ENCODE data around the gene ARRDC3.

Gene ARRDC3

DNA sequence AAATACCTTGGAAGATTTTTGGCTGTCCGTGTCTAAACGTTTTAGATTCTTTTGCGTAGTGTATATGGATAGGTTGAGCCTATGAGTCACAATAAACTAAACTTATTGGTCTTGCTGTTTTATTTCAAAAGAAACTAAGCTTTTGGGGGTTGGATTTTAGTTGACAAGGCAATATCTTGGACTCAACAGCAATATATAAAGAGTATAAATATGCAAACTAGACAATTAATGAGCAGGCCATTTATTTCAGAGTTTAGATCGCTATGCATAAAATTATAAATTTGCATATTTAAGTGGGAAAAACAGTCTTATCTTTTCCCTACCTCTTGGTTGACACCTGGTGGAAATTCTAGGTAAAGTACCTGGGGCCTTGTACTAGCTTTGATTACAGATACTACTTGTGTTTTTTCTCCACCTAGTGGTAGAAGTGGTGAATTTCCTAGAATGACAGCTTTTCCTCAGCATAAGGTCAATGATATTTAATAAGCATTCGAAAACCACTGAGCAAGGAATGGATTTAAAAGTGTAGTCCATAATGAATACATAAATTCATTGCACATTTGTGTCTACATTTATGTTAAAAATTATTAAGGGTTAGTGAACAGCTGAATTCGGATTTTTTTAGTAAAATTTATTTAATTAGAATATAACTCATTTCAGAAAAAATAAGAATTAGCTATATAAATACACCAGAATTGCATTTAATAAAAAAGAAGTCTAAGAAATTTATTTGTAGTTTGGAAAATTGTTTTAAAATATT lies 1.7 kb upstream of the ARRDC3 start:
- peak; percentile 12 for DNase-seq

DNA sequence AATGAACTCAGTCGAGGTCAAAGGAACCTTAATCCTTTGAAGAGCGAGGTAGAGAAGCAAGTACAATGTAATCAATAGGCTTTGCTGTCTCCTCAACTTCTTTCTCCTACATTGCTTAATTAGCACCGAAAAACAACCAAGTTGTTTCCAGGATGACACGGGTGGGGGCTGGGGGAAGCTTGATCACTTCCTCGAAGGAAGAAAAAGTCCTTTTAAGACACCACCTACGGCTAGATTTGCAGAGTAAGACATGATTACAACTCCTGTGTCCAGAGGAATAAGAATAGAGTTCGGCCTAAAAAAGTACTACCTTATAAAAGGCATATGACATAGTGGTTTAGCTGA lies 811 bp upstream of the ARRDC3 start:
- no peak for DNase-seq

DNA sequence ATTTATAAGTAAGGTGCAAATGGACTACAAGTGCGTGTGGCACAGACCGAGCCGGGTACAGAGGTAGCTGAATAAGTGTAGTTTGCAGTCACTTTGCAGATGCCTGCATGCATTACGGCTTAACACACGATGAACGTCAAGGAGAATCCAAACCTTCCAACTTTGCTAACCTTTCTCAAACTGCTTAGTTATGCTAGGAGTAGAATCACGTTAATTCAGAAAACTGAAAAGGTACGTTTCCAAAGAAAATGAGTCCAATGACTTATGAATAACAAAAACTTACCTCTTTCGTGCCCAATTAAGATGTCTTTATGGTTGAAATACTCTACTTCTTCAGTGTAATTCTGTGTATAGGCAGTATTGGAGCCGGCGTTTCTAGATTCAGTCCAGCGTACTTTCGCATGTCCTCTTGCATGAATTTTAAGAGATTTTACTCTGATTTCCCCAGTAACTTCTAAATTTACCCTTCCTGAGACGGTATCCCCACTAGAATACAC lies 539 bp downstream of the ARRDC3 start:
- DNase-seq = no peak

DNA sequence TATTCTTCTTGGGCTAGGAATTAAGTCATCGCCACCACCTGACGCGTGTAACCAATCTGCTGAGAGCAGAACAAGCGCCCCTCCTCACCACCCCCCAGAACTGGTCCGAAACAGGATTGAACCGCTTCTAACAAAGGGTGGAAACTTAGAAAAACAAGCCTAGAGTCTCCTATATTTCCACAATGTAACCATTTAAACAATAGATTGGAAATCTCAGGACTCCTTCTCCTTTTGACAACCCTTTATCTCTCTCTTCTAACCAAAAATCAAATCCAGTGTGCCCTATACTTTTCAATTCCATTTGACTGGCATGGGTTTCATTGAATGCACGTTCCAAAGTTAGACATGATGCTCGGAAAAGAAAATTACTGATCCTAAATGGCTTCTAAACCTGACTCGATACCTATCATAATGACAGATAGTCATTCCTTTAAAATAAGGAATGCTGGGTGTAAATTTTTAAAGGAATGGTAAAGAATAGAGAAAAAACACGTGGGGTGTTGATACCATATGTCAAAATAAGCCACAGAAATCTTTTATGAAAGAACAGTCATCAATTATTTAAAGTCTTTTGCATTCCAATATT lies 1.2 kb downstream of the ARRDC3 start:
- no peak for DNase-seq

DNA sequence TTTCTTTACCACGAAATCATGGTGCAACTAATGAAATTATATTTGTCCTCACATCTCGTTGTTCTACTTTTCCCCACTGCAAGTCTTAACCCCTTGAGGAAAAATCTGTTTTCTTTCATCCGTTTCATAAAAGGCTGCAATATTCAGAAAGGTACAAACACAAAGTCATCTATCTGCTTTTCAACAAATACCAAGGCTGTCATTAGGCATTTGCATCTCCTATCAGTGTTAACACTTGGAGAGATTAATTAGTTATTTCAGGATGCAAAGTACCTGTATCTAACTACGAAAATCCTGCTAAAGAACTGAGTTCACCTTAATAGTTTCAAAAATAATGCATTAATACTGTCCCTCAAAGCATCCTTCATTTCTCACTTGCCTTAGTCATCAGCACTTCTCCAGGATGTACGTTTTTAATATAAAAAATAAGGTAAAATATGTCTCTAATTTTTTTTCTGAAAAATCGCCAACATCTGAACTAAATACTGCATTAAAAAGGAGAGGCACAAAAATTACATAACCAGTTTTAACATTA lies 1.8 kb downstream of the ARRDC3 start:
- DNase-seq = no peak

DNA sequence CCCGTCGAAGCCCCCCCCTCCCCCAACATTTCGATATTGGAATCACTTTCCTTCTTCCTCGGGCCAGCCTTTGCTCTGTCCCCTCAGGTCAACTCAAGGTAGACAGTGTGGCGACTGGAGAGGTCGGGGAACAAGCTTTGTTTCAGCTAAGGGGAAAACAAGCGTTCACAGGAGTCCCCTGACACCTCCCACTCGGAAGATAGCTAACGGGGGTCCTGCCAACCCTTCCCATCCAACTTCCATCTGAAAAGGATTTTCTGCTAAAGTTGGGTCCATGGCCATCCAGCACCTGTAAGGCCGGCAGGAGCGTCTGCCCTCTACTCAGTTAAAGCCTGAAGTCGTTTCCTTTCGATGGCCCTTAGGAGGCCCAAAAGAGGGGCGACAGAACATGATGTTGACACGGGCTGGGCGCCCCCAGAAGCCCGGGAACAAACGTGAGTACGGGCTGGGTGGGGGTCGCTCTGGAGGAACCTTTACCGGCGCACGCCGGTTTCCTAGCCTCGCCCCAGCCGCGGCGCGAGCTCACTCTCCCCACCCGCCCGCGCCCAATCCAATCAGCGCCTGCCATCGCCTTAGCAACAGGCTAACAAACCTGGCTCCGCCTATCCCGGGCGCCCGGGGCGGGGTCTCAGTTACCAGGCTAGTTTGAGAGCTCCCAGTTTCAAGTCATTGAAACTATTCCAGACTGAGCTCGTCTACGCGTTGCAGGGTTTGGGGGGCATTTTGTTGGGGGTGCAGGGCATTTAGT lies 2.5 kb downstream of the ARRDC3 start:
- peak; percentile 29 for DNase-seq

DNA sequence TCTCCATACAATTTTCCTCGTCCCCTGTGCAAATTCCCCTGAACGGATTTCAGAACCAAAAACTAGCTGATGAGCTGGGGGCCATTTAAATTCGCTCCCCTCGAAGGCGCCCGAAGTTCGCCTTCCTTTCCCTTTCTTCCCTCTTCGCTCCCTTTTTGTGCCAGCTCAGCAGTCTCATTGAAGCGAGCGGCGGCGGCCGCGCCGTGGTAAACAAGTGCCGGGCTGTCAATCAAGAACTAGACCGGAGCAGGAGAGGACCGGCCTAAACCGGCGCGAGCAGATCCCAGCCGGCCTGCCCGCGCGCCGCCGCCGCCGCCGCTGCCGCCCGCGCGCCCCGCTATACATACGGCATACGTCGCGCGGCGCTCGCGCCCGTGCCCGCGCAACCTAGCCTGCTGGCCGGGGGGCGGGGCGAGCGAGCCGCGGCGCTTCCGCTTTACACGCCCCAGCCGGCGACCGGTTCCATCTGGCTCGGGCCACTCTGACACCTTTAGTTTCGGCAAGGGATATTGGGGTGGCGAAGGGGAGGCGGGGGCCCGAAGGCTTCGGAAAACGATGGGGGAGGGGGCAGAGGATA lies 3.1 kb downstream of the ARRDC3 start:
- peak; percentile 54 for DNase-seq

DNA sequence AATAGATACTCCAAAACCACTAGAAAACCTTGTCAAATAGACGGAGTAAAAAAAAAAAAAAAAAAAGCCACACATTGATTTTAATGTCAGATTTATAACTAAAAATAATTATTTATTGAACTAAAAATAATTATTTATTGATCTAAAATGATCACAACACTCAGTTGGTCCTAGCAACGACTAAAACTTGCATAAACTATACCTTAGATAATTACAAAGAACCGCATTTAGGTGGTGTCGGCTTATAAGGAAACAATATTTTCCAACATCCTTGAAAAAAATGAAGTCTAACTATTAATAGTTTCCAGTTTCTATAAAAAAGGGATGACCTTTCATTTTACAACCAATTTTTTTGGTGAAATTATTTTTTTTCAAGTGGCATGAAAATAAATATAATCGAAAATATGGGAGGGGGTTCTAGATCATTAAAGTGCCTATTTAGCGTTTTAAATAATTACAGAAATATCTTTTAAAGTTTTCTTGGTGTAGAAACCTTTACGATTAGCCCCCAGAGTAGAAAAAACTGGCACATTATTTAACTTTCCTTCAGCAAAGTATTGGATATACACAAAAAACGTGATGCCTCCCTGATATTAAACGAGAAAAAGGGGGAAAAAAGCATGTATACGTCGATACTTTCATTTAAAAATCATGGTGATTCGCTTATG lies 3.7 kb downstream of the ARRDC3 start:
- no peak for DNase-seq

DNA sequence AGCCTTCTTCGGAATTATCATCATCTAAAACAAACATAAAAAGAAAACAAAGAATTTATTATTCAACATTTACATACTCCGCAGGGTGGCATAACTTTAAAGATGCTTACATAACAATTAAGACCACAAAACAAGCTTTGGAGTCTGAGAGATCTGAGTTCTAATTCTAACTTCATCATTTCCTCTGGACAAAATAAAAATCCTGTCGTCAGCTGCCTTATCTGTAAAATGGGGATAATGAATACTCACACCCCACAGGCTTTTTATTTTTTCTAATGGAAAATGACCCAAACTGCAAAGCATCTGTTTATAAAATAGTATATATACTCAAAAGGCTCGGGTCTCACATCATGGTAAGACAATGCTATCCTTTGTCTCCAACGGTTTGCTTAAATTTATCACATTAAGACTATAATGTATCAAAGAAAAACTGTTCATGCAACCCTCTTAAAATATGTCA lies 4.3 kb downstream of the ARRDC3 start:
- DNase-seq = no peak

DNA sequence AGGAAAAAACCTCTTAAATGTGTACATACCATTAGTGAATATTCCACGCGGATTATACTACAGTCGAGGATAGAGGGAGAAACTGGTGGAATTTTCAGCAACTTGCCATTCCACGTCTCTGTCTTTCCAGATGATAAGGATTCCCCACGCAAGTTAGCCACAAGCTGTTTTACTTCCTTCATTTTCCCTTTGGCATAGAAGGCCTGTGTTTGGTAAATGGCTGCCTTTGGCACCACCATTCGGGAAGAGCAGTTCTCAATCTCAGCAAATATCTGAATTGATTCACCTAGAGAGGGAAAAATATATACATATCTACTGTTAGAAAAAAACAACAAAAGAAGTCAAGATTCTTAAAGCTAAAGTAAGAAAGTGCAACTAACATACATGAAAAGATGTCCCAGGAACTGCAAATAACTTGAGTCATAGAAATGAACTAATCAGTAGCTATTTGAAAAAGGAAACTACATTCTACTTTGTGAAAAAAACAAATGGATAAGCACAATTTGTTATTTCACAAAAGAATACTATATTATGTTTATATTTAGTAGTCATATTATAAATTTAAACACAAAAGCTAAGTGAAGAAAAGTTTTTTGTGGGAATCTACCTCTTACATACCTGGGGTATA lies 8.1 kb downstream of the ARRDC3 start:
- no peak for DNase-seq

DNA sequence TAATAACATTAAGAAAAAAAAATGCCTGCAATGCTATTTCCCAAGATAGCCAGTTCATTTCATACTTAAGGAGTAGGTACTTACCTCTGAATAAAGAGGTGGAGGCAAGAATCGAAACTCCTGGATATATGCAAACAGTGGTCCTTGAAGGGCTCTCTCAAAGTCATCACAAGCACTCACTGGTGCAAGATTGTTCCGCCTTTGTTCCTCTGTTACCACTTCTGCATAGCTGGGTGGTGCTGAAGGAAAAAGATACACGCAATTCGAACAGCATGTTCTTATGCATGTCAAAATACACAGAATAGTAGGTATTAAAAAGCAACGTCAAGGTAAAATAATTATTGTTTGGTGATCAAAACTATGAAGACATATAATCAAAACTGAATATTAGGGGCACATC lies 9.5 kb downstream of the ARRDC3 start:
- DNase-seq = no peak

DNA sequence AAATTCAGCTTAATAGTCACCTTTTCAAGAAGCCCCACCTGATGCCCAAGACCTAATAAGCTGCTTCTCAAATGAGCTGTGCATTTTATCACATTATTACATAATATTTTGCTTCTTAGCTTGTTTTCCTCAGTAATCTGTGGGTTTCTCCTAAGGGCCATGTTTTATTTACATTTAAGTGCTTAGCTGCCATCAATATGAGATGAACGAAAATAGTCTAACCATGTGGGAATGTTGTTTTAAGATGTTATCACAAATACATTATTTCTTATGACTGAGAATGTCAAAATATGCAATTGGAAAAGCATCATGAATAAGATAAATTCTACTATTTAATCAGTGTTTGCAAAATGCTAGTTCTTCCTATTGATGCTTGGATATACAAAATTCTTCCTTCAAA lies 10.1 kb downstream of the ARRDC3 start:
- no peak for DNase-seq

DNA sequence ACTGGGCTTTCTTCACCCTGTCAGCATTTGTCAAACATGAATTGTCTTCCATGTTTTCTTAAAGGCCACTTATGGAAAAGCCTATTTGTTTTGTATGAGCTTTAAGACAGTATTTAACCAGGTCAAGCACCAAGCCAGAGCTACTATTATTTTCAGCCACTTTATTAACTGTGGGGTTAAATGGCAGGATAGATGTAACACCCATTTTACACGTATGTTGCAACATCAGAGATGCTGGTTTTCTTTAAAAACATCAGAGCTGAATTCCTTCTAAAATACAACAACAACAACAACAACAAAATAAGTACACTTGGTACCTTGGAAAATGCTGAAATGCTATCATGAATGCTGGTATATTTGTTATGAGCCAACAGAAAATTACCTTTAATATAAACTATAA lies 13.6 kb downstream of the ARRDC3 start:
- no peak for DNase-seq

DNA sequence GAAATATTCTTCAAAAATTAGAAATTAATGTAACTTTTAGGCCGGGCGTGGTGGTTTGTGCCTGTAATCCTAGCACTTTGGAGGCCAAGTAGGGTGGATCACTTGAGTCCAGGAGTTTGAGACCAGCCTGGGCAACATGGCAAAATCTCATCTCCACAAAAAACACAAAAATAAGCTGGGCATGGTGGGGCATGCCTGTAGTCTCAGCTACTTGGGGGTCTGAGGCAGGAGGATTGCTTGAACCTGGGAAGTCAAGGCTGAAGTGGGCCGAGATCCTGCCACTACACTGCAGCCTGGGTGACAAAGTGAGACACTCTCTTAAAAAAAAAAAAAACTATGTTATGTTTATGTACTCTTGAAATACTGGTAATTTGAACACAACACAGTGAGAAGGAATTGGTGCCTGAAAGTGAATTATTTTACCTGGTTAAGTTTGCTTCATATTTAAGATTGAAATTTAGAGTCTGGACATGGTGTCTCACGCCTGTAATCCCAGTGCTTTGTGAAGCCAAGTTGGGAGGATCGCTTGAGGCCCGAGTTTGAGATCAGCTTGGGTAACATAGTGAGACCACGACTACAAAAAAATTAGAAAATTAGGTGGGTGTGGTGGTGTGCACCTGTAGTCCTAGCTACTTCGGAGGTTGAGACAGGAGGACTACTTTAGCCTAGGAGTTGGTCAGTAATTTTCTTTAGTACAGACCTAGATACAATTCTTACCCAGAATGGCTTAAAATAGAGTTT lies 15.0 kb downstream of the ARRDC3 start:
- DNase-seq = no peak

DNA sequence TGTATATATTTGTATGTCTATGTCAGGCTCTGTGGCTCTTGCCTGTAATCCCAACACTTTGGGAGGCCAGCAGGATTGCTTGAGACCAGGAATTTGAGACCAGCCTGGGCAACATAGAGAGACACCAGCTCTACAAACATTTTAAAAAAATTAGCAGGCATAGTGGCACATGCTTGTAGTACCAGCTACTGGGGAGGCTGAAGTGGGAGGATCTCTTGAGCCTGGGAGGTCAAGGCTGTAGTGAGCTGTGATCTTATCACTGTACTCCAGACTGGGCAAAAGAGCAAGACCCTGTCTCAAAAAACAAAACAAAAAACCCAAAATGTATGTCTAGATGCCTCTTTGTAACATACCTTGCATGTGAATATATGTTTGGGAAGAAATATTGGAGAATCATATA lies 15.8 kb downstream of the ARRDC3 start:
- no peak for DNase-seq

DNA sequence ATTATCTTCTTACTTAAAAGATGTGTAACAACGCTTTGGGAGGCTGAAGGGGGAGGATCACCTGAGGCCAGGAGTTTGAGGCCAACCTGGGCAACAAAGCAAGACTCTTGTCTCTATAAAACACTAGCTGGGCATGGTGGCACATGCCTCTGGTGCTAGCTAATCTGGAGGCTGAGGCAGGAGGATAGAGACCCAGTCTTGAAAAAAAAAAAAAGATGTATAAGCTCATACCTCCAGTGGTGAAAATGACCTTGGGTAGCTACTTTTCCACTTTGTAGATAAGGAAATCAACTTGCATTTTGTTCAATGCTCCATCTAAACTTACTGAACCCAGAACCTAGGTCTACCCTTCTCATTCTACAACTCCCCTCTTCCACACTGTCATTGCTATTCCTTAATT lies 16.6 kb downstream of the ARRDC3 start:
- DNase-seq = no peak

DNA sequence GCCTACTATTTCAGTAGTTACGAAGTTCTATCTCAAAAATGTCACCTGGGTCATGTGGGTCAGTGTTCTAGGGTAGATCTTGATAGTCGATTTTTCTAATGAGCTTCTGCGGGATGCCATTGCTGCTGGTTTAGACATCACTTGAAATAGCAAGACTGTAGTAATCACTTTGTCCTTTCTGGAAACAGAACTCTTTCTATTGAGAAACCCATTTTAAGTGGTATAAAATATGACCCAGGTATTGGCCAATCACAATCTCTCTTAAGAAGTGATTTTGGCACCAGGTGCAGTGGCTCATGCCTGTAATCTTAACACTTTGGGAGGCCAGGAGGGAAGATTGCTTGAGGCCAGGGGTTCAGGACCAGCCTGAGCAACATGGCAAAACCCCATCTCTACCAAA lies 17.6 kb downstream of the ARRDC3 start:
- DNase-seq = no peak

DNA sequence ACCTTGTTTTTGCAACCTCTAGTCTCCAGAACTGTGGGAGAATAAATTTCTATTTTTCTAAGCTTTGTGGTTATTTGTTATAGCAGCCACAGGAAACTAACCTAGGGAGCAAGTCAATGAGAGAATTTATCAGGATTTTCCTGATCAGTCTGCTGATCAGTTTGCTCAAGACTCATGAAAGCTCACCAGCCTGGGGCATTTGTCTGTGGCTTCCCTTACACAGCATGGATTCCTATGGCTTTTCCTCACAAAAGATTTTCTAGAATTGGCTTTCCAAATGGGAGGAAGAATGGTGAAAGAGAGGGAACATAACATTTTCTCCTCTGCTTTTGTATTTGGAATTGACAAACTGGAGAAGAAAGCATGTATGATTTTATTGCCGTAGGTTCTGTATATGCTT lies 20.2 kb downstream of the ARRDC3 start:
- no peak for DNase-seq

DNA sequence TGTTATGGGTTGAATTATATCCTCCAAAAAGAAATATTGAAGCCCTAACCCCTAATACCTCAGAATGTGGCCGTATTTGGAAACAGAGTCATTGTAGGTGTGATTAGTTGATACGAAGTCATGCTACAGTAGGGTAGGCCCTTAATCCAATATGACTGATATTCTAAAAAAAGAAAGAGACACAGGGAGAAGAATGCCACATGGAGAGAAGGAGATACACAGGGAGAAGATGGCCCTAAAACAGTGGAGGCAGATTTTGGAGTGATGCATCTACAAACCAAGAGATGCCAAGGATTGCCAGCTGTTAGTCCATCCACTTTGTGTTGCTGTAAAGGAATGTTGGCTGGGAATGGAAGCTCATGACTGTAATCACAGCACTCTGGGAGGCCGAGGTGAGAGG lies 21.3 kb downstream of the ARRDC3 start:
- DNase-seq = no peak

DNA sequence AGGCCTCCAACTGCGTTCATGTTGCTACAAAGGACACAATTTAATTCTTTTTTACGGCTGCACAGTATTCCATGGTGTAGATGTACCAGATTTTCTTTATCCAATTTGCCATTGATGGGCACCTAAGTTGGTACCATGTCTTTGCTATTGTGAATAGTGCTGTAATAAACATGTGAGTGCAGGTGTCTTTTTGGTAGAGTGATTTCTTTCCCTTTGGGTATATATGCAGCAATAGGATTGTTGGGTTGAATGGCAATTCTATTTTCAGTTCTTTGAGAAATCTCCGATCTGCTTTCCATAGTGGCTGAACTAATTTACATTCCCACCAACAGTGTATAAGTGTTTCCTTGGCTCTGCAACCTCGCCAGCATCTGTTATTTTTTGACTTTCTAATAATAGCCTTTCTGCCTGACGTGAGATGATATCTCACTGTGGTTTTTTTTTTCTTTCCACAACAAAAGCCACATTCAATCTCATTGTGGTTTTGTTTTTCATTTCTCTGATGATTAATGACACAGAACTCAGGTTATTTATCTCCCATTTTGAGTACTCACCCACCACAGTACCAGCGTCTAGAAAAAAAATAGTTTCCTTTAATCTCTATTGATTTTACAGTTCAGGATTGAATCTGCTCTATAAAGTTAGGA lies 21.9 kb downstream of the ARRDC3 start:
- DNase-seq = no peak

DNA sequence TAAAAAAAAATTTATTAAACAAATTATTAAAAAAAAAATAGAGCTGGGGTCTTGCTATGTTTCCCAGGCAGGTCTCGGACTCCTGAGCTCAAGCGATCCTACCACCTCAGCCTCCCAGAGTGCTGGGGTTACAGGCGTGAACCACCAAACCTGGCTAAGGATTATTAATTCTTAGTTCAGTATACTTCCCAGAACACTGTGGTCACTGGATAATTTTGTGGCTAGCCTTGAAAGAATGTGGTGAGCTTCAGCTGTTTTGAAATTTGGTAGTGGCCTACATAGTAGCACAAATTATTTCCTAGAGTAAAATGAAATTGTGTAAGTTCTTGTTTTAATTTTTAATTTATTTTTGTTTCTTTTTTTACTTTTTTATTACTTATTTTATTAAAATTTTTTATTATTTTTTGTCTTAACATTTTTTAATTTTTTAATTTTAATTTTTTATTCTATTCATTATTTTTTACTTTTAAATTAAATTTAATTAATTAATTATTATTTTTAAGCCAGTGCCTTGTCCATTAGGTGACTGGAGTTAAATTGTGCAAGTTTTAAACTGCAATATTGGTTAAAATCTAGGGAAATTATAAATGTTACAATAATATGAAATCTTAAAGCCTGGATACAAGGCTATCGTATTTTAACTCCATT lies 23.0 kb downstream of the ARRDC3 start:
- DNase-seq = no peak
